ENCODE data around the gene RGS4. TPM values are rescaled to one million over a fixed set of nuclear protein-coding genes. Genes with fewer than 3 reads are reported as not detected.

Gene RGS4
- total RNA-seq, 1 experiment from 2014 or later = not detected

DNA sequence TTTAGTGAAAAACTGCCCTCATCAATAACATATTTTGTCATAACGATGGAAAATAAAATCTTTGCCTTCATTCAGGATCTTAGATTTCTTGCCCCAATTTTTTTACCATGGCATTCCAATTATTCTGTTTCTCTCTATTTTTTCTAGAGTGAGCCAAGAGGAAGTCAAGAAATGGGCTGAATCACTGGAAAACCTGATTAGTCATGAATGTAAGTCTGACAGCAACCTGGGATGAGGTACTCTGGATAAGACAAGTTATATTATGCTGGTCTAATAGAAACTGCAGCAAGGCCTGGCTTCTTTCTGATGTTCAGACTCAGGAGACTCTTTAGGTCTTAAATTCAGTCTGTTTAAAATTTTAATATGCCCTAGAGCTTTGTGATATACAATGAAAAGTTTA is 3.5 kb downstream of the RGS4 start:
- H3K4ac ChIP-seq (ENCODE audit: low read depth, low read length) = no peak overlapping the region
- H4K8ac ChIP-seq (replicated peaks; ENCODE audit: insufficient read length, low read depth, low read length) = no peak overlapping the region
- H4K20me1 ChIP-seq (ENCODE audit: control insufficient read depth, insufficient read depth, insufficient read length) = no peaks in the 10 kb centered on the region
- Mint-ChIP-seq H3K9me3 (no peaks in the 10 kb centered on the region), H3K36me3 (ENCODE audit: insufficient read depth in 1 of 3, low read depth in 3 of 3) (no peaks in the 10 kb centered on the region), H3K27me3 (ENCODE audit: low read depth) (peaks cover 2% of the 10 kb centered on the region; the same call in 1 of the 2 replicates), H3K27ac (no peak overlapping the region), H3K4me3 (no peak overlapping the region), H3K4me1 (peaks cover 12 to 13% of the 10 kb centered on the region in 2 experiments)
- H3K23me2 ChIP-seq (ENCODE audit: insufficient read length, low read depth, low read length, poor library complexity, severe bottlenecking) = no peaks in the 10 kb centered on the region
- H2BK5ac ChIP-seq (ENCODE audit: insufficient read length, low read length) = no peak overlapping the region
- no peak for DNase-seq
- H2BK120ac ChIP-seq (ENCODE audit: low read depth, low read length, poor library complexity, severe bottlenecking) = no peak overlapping the region
- H3K27me3 ChIP-seq (ENCODE audit: insufficient read depth, low read length) = no peaks in the 10 kb centered on the region
- H3K4me2 ChIP-seq (ENCODE audit: insufficient read depth, insufficient read length, low read length) = no peak overlapping the region
- H3K9me3 ChIP-seq (ENCODE audit: control insufficient read depth, low read depth, low read length) = no peaks in the 10 kb centered on the region
- H2AFZ ChIP-seq (ENCODE audit: low read length) = no peak overlapping the region
- no peak overlapping the region for H4K91ac ChIP-seq (ENCODE audit: insufficient read length, low read depth, low read length)
- H3K9ac ChIP-seq (ENCODE audit: extremely low read depth, insufficient read length, low read length) = no peak overlapping the region
- TF ChIP-seq, protein P1, sequence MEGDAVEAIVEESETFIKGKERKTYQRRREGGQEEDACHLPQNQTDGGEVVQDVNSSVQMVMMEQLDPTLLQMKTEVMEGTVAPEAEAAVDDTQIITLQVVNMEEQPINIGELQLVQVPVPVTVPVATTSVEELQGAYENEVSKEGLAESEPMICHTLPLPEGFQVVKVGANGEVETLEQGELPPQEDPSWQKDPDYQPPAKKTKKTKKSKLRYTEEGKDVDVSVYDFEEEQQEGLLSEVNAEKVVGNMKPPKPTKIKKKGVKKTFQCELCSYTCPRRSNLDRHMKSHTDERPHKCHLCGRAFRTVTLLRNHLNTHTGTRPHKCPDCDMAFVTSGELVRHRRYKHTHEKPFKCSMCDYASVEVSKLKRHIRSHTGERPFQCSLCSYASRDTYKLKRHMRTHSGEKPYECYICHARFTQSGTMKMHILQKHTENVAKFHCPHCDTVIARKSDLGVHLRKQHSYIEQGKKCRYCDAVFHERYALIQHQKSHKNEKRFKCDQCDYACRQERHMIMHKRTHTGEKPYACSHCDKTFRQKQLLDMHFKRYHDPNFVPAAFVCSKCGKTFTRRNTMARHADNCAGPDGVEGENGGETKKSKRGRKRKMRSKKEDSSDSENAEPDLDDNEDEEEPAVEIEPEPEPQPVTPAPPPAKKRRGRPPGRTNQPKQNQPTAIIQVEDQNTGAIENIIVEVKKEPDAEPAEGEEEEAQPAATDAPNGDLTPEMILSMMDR (conservative IDR thresholded peaks at IDR 0.05) = no peak
- H3K4me1 ChIP-seq (ENCODE audit: insufficient read depth, low read length) = no peaks in the 10 kb centered on the region
- no peak overlapping the region for H2AK5ac ChIP-seq (ENCODE audit: insufficient read length, low read length)
- no peak overlapping the region for H4K5ac ChIP-seq (ENCODE audit: insufficient read length, low read depth, low read length)
- H2BK12ac ChIP-seq (ENCODE audit: insufficient read length, low read depth, low read length) = no peak overlapping the region
- no peak overlapping the region for H3K56ac ChIP-seq (ENCODE audit: insufficient read length, low read depth, low read length)
- H3K79me1 ChIP-seq (ENCODE audit: insufficient read depth, low read depth, low read length, poor library complexity, severe bottlenecking) = no peaks in the 10 kb centered on the region
- WGBS (ENCODE audit: extremely low coverage, insufficient read length, low lambda C conversion rate) = no CpG with 5 or more reads among the region's 1 CpG
- no peak overlapping the region for H3K27ac ChIP-seq (ENCODE audit: insufficient read length, low read depth, low read length)
- no peak overlapping the region for H2BK20ac ChIP-seq (ENCODE audit: low read depth, low read length, poor library complexity, severe bottlenecking)
- H3K18ac ChIP-seq (ENCODE audit: insufficient read length, low read depth, low read length) = no peak overlapping the region
- no peak overlapping the region for H3K23ac ChIP-seq (ENCODE audit: insufficient read length, low read depth, low read length)
- no peak overlapping the region for H3K14ac ChIP-seq (ENCODE audit: insufficient read depth, low read length)
- H3K79me2 ChIP-seq (ENCODE audit: insufficient read depth, low read length) = no peaks in the 10 kb centered on the region
- no peak overlapping the region for H2BK15ac ChIP-seq (ENCODE audit: low read depth, low read length)
- no peak overlapping the region for H3T11ph ChIP-seq (ENCODE audit: low read length)
